Vagina (tissue), 2 donors: ENCODE data around the gene ATF5.
"Not testable (repeated sequence)": the region's sequence is repeated elsewhere in the genome, so short reads cannot be mapped to it uniquely, and the experiment has no call there.

ENCODE experiments used
- POLR2A ChIP-seq, 2 donors: fragments of 450-650 bp; IDR thresholded peaks; one replicate each; pipeline ENCODE4 v1.6.1; 2017; ENCODE audit warnings: antibody characterized with exemption in 2 of 2, mild to moderate bottlenecking in 2 of 2, moderate library complexity in 2 of 2
- POLR2AphosphoS5 ChIP-seq, 2 donors: sonication (generic); formaldehyde crosslinking; IDR thresholded peaks; one replicate each; pipeline ENCODE4 v1.9.0; 2017; ENCODE audit warnings: antibody characterized with exemption in 2 of 2, mild to moderate bottlenecking in 2 of 2, low read depth in 1 of 2; ENCODE audit not compliant: insufficient read depth in 1 of 2
- TF ChIP-seq, protein P1 (sequence below), 3 experiments: fragments of 450-650 bp in 2 of 3; fragments of 200-600 bp in 1 of 3; sonication (generic) in 1 of 3; IDR thresholded peaks; one replicate each; pipeline ENCODE4 v1.5.1; 2017 to 2019; ENCODE audit warnings: antibody characterized with exemption in 3 of 3, mild to moderate bottlenecking in 2 of 3, moderate library complexity in 2 of 3

DNA sequence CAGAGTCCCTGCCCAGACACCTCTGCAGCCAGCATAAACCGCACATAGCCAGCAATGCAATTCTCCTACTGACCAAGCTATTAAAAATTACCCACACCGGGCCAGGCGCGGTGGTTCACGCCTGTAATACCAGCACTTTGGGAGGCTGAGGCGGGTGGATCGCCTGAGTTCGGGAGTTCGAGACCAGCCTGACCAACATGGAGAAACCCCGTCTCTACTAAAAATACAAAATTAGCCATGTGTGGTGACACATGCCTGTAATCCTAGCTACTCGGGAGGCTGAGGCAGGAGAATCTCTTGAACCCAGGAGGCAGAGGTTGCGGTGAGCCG lies 4.2 kb upstream of the ATF5 start:
- TF ChIP-seq, protein P1, sequence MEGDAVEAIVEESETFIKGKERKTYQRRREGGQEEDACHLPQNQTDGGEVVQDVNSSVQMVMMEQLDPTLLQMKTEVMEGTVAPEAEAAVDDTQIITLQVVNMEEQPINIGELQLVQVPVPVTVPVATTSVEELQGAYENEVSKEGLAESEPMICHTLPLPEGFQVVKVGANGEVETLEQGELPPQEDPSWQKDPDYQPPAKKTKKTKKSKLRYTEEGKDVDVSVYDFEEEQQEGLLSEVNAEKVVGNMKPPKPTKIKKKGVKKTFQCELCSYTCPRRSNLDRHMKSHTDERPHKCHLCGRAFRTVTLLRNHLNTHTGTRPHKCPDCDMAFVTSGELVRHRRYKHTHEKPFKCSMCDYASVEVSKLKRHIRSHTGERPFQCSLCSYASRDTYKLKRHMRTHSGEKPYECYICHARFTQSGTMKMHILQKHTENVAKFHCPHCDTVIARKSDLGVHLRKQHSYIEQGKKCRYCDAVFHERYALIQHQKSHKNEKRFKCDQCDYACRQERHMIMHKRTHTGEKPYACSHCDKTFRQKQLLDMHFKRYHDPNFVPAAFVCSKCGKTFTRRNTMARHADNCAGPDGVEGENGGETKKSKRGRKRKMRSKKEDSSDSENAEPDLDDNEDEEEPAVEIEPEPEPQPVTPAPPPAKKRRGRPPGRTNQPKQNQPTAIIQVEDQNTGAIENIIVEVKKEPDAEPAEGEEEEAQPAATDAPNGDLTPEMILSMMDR (IDR thresholded peaks at IDR 0.05) = not testable (repeated sequence)
- not testable (repeated sequence) for TF ChIP-seq POLR2A (IDR thresholded peaks at IDR 0.05); POLR2AphosphoS5 (IDR thresholded peaks at IDR 0.05; ENCODE audit: insufficient read depth in 1 of 2, low read depth in 1 of 2)
